ENCODE data around the gene CCDC12.

- no peak for TF ChIP-seq CTCF (IDR thresholded peaks at IDR 0.05)
- no peak for TF ChIP-seq EZH2 (IDR thresholded peaks at IDR 0.05; ENCODE audit: borderline replicate concordance, insufficient read depth, low read depth, low read length, poor library complexity, severe bottlenecking)
These were observed 103.0 kb downstream of the CCDC12 start for GRCh38 chr3:46873521-46873920.

All from B cell (primary cell).